Activated CD4-positive, alpha-beta T cell treated with anti-CD3 and anti-CD28 coated beads, Interleukin-2, amount 10 ng/mL, durations not matched to agents 7 days and 5 days (primary cell): Measurements from ENCODE around the gene MACROD2. TPM values are rescaled to one million over a fixed set of nuclear protein-coding genes. Genes with fewer than 3 reads are reported as not detected.

Source experiments
- CTCF ChIA-PET: fragments of 350-600 bp; sonication (Branson Sonifier 250); formaldehyde crosslinking; loops from one replicate; lab custom pipeline; 2021; ENCODE audit warnings: antibody characterized with exemption; lab: Charles Lee
- POLR2A ChIA-PET: fragments of 350-600 bp; sonication (Branson Sonifier 250); formaldehyde crosslinking; loops from one replicate; lab custom pipeline; 2021; ENCODE audit warnings: antibody characterized with exemption; lab: Charles Lee
- DNase-seq: peaks from one replicate; pipeline ENCODE4 v3.0.0-alpha.2; 2020
- H3K27ac Mint-ChIP-seq: one replicate; pipeline ENCODE4 v1.8.0; 2021; ENCODE audit warnings: mild to moderate bottlenecking, moderate library complexity, mixed read lengths
- H3K27me3 Mint-ChIP-seq: one replicate; pipeline ENCODE4 v1.8.0; 2021; ENCODE audit warnings: mixed read lengths
- H3K36me3 Mint-ChIP-seq: one replicate; pipeline ENCODE4 v1.8.0; 2021; ENCODE audit warnings: low read depth, mixed read lengths
- H3K4me1 Mint-ChIP-seq: one replicate; pipeline ENCODE4 v1.8.0; 2021; ENCODE audit warnings: mixed read lengths
- H3K4me3 Mint-ChIP-seq: one replicate; pipeline ENCODE4 v1.8.0; 2021; ENCODE audit warnings: mild to moderate bottlenecking, moderate library complexity, mixed read lengths
- H3K9me3 Mint-ChIP-seq: one replicate; pipeline ENCODE4 v1.8.0; 2021; ENCODE audit warnings: mixed read lengths
- total RNA-seq, 2 experiments: library from RNA; stranded (reverse); gene quantifications; one replicate each; pipeline ENCODE4 v1.2.3, GENCODE V29; 2021

The MACROD2 gene
- total RNA-seq, 2 experiments from 2014 or later = not detected

GRCh38 chr20:15200147-15200565 lies 1204.8 kb downstream of the MACROD2 start:
- DNase-seq = no peak
- H3K9me3 Mint-ChIP-seq = no peaks in the 10 kb centered on the region
- no peak overlapping the region for H3K27ac Mint-ChIP-seq
- H3K4me3 Mint-ChIP-seq = no peak overlapping the region
- ChIA-PET POLR2A (no interaction called here), CTCF (no interaction called here)
- H3K4me1 Mint-ChIP-seq = peaks cover 3% of the 10 kb centered on the region
- H3K27me3 Mint-ChIP-seq = no peaks in the 10 kb centered on the region
- no peaks in the 10 kb centered on the region for H3K36me3 Mint-ChIP-seq

- CTCF ChIA-PET = no interaction called here
- H3K27me3 Mint-ChIP-seq = no peaks in the 10 kb centered on the region
- DNase-seq = no peak
- no peaks in the 10 kb centered on the region for H3K36me3 Mint-ChIP-seq
- peaks cover 3% of the 10 kb centered on the region for H3K4me1 Mint-ChIP-seq
- POLR2A ChIA-PET = no interaction called here
- no peak overlapping the region for H3K27ac Mint-ChIP-seq
- no peak overlapping the region for H3K4me3 Mint-ChIP-seq
- H3K9me3 Mint-ChIP-seq = no peaks in the 10 kb centered on the region
Observed at GRCh38 chr20:15201602-15202001, 1206.3 kb downstream of the MACROD2 start.

DNA sequence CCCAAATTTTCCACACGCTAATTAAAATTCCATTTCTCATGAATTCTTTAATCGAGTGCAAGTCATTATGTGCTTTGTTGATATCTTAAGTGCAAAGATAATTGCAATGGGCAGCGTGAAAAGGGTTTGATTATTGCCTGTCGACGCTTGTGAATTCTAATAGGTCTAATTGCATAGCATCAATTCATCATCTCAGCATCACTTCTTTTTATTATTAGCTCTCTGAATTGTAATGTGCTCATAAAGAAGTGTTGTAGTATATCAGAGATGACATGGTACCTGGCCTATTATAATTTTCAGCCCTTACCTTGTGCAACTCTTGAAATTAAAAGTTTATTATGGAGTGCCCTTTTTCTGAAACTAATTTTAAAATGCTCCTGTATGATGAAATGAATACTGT lies 1208.9 kb downstream of the MACROD2 start:
- POLR2A ChIA-PET = no interaction called here
- Mint-ChIP-seq H3K27me3 (no peaks in the 10 kb centered on the region), H3K36me3 (no peaks in the 10 kb centered on the region), H3K27ac (no peak overlapping the region), H3K4me3 (no peak overlapping the region), H3K4me1 (peaks cover 3% of the 10 kb centered on the region), H3K9me3 (peaks cover 7% of the 10 kb centered on the region)
- CTCF ChIA-PET = no interaction called here
- no peak for DNase-seq

DNA sequence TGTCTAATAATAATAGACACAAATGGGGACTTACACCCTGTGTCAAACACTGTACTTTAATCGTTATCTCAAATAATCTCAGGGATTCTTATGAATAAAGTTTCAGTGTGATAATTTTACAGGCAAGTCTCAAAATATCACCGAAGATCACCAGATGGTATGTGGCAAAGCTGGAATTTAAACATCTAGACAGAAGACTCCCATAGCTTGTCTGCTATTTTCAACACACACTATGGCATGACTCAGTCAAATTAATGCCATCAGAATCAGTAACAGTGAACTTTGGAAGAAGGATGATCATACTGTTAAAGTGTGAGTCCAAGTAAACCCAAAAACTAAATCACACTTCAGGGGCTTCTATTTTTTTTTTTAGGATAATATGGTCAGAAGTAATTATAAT lies 1209.7 kb downstream of the MACROD2 start:
- H3K27ac Mint-ChIP-seq = no peak overlapping the region
- H3K27me3 Mint-ChIP-seq = no peaks in the 10 kb centered on the region
- H3K4me3 Mint-ChIP-seq = no peak overlapping the region
- peaks cover 12% of the 10 kb centered on the region for H3K9me3 Mint-ChIP-seq
- CTCF ChIA-PET = no interaction called here
- no peaks in the 10 kb centered on the region for H3K36me3 Mint-ChIP-seq
- DNase-seq = no peak
- POLR2A ChIA-PET = no interaction called here
- peaks cover 2% of the 10 kb centered on the region for H3K4me1 Mint-ChIP-seq

GRCh38 chr20:15205719-15206118 lies 1210.4 kb downstream of the MACROD2 start:
- H3K4me1 Mint-ChIP-seq = no peaks in the 10 kb centered on the region
- ChIA-PET CTCF (no interaction called here), POLR2A (no interaction called here)
- no peak overlapping the region for H3K27ac Mint-ChIP-seq
- H3K36me3 Mint-ChIP-seq = no peaks in the 10 kb centered on the region
- DNase-seq = no peak
- H3K27me3 Mint-ChIP-seq = no peaks in the 10 kb centered on the region
- H3K4me3 Mint-ChIP-seq = no peak overlapping the region
- peaks cover 12% of the 10 kb centered on the region for H3K9me3 Mint-ChIP-seq

GRCh38 chr20:15209537-15209936 lies 1214.2 kb downstream of the MACROD2 start:
- no peaks in the 10 kb centered on the region for H3K27me3 Mint-ChIP-seq
- no peaks in the 10 kb centered on the region for H3K4me1 Mint-ChIP-seq
- ChIA-PET POLR2A (no interaction called here), CTCF (no interaction called here)
- no peaks in the 10 kb centered on the region for H3K36me3 Mint-ChIP-seq
- peaks cover 14% of the 10 kb centered on the region for H3K9me3 Mint-ChIP-seq
- DNase-seq = no peak
- no peak overlapping the region for H3K27ac Mint-ChIP-seq
- no peak overlapping the region for H3K4me3 Mint-ChIP-seq

DNA sequence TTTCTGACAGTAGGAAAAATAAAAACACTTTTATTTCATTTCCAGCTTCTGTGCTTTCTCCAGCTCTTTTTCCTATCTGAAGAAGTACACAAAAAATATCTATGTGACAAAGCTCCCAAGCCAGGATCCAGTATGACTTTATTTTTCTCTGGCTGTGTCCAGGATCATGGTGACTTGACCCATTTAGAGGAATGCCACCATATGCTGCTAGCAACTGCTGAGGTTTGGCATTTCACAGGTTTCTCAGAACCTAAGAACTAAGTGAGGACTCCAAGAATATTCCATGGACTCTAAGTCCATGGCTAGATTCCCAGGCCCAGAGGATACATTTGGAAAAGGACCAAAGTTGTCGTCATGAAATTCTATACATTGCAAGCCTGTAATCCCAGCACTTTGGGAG lies 1218.7 kb downstream of the MACROD2 start:
- ChIA-PET POLR2A (no interaction called here), CTCF (interaction anchor here (0.6 kb wide), 1 partner anchor 915 kb away, joined by 3 read pairs; no protein-coding TSS in a partner anchor)
- Mint-ChIP-seq H3K9me3 (peaks cover 7% of the 10 kb centered on the region), H3K4me3 (no peak overlapping the region), H3K4me1 (no peaks in the 10 kb centered on the region), H3K27me3 (no peaks in the 10 kb centered on the region), H3K27ac (no peak overlapping the region), H3K36me3 (no peaks in the 10 kb centered on the region)
- DNase-seq = no peak

DNA sequence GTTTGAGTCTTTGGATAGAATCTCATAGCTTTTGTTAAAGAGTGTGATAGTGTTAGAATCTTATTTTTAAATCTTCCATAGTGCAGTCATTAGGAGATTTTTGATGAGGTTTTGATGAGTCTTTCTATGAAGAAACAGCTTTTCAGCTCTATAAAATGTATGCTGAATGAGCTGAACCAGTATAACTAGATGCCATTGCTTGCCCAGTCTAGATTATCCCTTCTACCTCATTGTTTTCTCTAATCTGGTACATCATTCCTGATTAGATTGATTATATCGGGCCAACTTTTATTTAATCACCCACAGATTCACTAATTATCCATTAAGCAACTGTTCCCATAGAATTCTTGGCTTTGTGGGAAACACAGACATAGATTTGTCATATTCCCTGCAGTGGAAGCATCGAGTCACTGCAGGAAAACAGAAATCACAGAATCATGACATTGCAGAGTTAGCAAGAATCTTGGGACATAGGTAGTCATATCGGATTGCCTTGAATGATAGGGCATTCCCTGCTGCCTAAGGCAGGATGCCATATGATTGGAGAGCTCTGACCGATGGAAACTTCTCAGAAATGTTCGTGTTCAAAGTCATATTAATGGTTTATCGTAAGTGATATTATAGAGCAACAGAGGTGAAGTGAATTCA lies 1224.8 kb downstream of the MACROD2 start:
- CTCF ChIA-PET = no interaction called here
- H3K4me1 Mint-ChIP-seq = no peaks in the 10 kb centered on the region
- no peak overlapping the region for H3K4me3 Mint-ChIP-seq
- H3K36me3 Mint-ChIP-seq = no peaks in the 10 kb centered on the region
- no peaks in the 10 kb centered on the region for H3K27me3 Mint-ChIP-seq
- no peak for DNase-seq
- POLR2A ChIA-PET = no interaction called here
- no peak overlapping the region for H3K27ac Mint-ChIP-seq
- no peaks in the 10 kb centered on the region for H3K9me3 Mint-ChIP-seq

- Mint-ChIP-seq H3K36me3 (no peaks in the 10 kb centered on the region), H3K4me3 (no peak overlapping the region), H3K27me3 (no peaks in the 10 kb centered on the region), H3K4me1 (no peaks in the 10 kb centered on the region), H3K27ac (no peak overlapping the region), H3K9me3 (no peaks in the 10 kb centered on the region)
- DNase-seq = no peak
- ChIA-PET CTCF (no interaction called here), POLR2A (no interaction called here)
Observed at GRCh38 chr20:15220778-15221565, 1225.7 kb downstream of the MACROD2 start.

- no peaks in the 10 kb centered on the region for H3K36me3 Mint-ChIP-seq
- H3K27me3 Mint-ChIP-seq = no peaks in the 10 kb centered on the region
- ChIA-PET POLR2A (no interaction called here), CTCF (no interaction called here)
- H3K4me3 Mint-ChIP-seq = no peak overlapping the region
- no peaks in the 10 kb centered on the region for H3K4me1 Mint-ChIP-seq
- DNase-seq = no peak
- H3K9me3 Mint-ChIP-seq = no peaks in the 10 kb centered on the region
- no peak overlapping the region for H3K27ac Mint-ChIP-seq
Observed at GRCh38 chr20:15222502-15223330, 1227.4 kb downstream of the MACROD2 start.

DNA sequence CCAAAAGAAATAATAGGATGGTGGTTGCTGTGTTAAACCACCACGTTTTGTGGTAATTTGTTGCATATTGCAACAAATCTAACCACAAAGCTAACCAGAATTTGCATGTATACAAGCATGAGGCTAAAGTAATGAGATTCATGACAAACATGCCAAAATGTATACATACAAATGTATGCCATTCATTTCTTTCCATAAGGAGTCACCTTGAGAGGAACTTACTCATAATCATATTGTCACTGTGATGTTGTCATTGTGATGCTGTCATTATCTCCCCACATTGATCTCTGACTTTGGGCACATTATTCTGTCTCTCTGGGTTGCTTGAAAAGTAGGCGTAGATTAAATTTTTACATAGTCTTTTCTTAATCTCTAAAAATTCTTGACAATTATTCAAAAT lies 1228.9 kb downstream of the MACROD2 start:
- POLR2A ChIA-PET = no interaction called here
- H3K9me3 Mint-ChIP-seq = no peaks in the 10 kb centered on the region
- no peak overlapping the region for H3K27ac Mint-ChIP-seq
- H3K27me3 Mint-ChIP-seq = no peaks in the 10 kb centered on the region
- no peaks in the 10 kb centered on the region for H3K36me3 Mint-ChIP-seq
- H3K4me3 Mint-ChIP-seq = no peak overlapping the region
- no peaks in the 10 kb centered on the region for H3K4me1 Mint-ChIP-seq
- DNase-seq = no peak
- CTCF ChIA-PET = no interaction called here

GRCh38 chr20:15227102-15227501 lies 1231.8 kb downstream of the MACROD2 start:
- POLR2A ChIA-PET = no interaction called here
- no peak for DNase-seq
- Mint-ChIP-seq H3K4me1 (no peaks in the 10 kb centered on the region), H3K27ac (no peak overlapping the region), H3K36me3 (no peaks in the 10 kb centered on the region), H3K9me3 (no peaks in the 10 kb centered on the region), H3K27me3 (no peaks in the 10 kb centered on the region), H3K4me3 (no peak overlapping the region)
- CTCF ChIA-PET = no interaction called here

GRCh38 chr20:15232243-15232642 lies 1236.9 kb downstream of the MACROD2 start:
- Mint-ChIP-seq H3K27ac (no peak overlapping the region), H3K36me3 (no peaks in the 10 kb centered on the region), H3K4me1 (no peaks in the 10 kb centered on the region), H3K27me3 (no peaks in the 10 kb centered on the region), H3K9me3 (peaks cover 3% of the 10 kb centered on the region), H3K4me3 (no peak overlapping the region)
- no peak for DNase-seq
- CTCF ChIA-PET = no interaction called here
- POLR2A ChIA-PET = no interaction called here
